NK-92 treated with Interleukin-12 subunit alpha and Interleukin-12 subunit beta, amount 100 ng/mL, for 24 hours (cell line): Measurements from ENCODE around the gene ABCA2.
"Not testable (repeated sequence)": the region's sequence is repeated elsewhere in the genome, so short reads cannot be mapped to it uniquely, and the experiment has no call there.

Experiments used
- DNase-seq: peaks from one replicate; lab custom pipeline; 2025; lab: John Stamatoyannopoulos, UW

The ABCA2 gene

GRCh38 chr9:137044502-137045177 lies 16.6 kb upstream of the ABCA2 start:
- DNase-seq = no peak

- DNase-seq = no peak
These were observed 16.0 kb upstream of the ABCA2 start for GRCh38 chr9:137044037-137044436.

GRCh38 chr9:137042751-137043727 lies 15.0 kb upstream of the ABCA2 start:
- no peak for DNase-seq

GRCh38 chr9:137041124-137041523 lies 13.1 kb upstream of the ABCA2 start:
- DNase-seq = no peak

- DNase-seq = no peak
These were observed 12.5 kb upstream of the ABCA2 start for GRCh38 chr9:137040568-137040967.

GRCh38 chr9:137039611-137040366 lies 11.8 kb upstream of the ABCA2 start:
- no peak for DNase-seq

- DNase-seq = no peak
These were observed 10.9 kb upstream of the ABCA2 start for GRCh38 chr9:137038916-137039315.

- no peak for DNase-seq
These were observed 9.4 kb upstream of the ABCA2 start for GRCh38 chr9:137037483-137037882.

- no peak for DNase-seq
These were observed 9.0 kb upstream of the ABCA2 start for GRCh38 chr9:137037035-137037434.

- no peak for DNase-seq
These were observed 7.9 kb upstream of the ABCA2 start for GRCh38 chr9:137035937-137036336.

GRCh38 chr9:137035507-137035834 lies 7.4 kb upstream of the ABCA2 start:
- DNase-seq = no peak

GRCh38 chr9:137034709-137035506 lies 6.9 kb upstream of the ABCA2 start:
- peak; percentile 68 for DNase-seq

- DNase-seq = no peak
These were observed 6.1 kb upstream of the ABCA2 start for GRCh38 chr9:137034039-137034708.

- DNase-seq = not testable (repeated sequence)
These were observed 5.4 kb upstream of the ABCA2 start for GRCh38 chr9:137033481-137033880.

- DNase-seq = no peak
These were observed 4.8 kb upstream of the ABCA2 start for GRCh38 chr9:137032858-137033257.

- no peak for DNase-seq
These were observed 4.0 kb upstream of the ABCA2 start, which contains the start of gene FUT7 for GRCh38 chr9:137031904-137032640. Gene FUT7 (minus strand): TSS chr9:137032088. CDS start chr9:137031991, 97 bp downstream.

- peak; percentile 72 for DNase-seq
These were observed 2.8 kb upstream of the ABCA2 start for GRCh38 chr9:137030538-137031527.

- DNase-seq = peak; percentile 48
These were observed 2.0 kb upstream of the ABCA2 start for GRCh38 chr9:137030006-137030405.
